Stimulated activated naive CD8-positive, alpha-beta T cell treated with anti-CD3 and anti-CD28 coated beads, Interleukin-15, amount 100 ng/mL, for 72 hours (primary cell): ENCODE results near the gene POLR2E.

Experiments used
- ATAC-seq: fragments of 150-1000 bp; cut with Tn5 transposase; 2 replicates; pipeline ENCODE4 v1.10.0; 2021; ENCODE audit warnings: mild to moderate bottlenecking, moderate library complexity
- DNase-seq, 2 donors: peaks; one replicate each; pipeline ENCODE4 v3.0.0; 2021 to 2022
- H3K27ac Mint-ChIP-seq, 2 donors: one replicate each; pipeline ENCODE4 v1.8.0; 2022; ENCODE audit warnings: mild to moderate bottlenecking in 2 of 2, mixed read lengths in 2 of 2, moderate library complexity in 2 of 2
- H3K27me3 Mint-ChIP-seq: one replicate; pipeline ENCODE4 v1.8.0; 2022; ENCODE audit warnings: mixed read lengths
- H3K4me1 Mint-ChIP-seq: one replicate; pipeline ENCODE4 v1.8.0; 2022; ENCODE audit warnings: mild to moderate bottlenecking, mixed read lengths
- H3K4me3 Mint-ChIP-seq, 2 donors: one replicate each; pipeline ENCODE4 v1.8.0; 2022; ENCODE audit warnings: mild to moderate bottlenecking in 2 of 2, mixed read lengths in 2 of 2, moderate library complexity in 1 of 2
- H3K9me3 Mint-ChIP-seq, 2 donors: one replicate each; pipeline ENCODE4 v1.8.0; 2022; ENCODE audit warnings: mixed read lengths in 2 of 2

The POLR2E gene

GRCh38 chr19:1093811-1094553, 1.2 kb downstream of the POLR2E start:
- DNase-seq = no peak
- ATAC-seq = no peak
- Mint-ChIP-seq H3K27ac (peak overlapping the region; percentile 7 to 97), H3K27me3 (no peaks in the 10 kb centered on the region), H3K9me3 (no peaks in the 10 kb centered on the region), H3K4me3 (peak overlapping the region; percentile 92), H3K4me1 (peaks cover 86% of the 10 kb centered on the region)

- peak overlapping the region; percentile 92 for H3K4me3 Mint-ChIP-seq
- peak overlapping the region; percentile 78 to 93 for H3K27ac Mint-ChIP-seq
- H3K9me3 Mint-ChIP-seq = no peaks in the 10 kb centered on the region
- H3K4me1 Mint-ChIP-seq = peaks cover 86% of the 10 kb centered on the region
- H3K27me3 Mint-ChIP-seq = no peaks in the 10 kb centered on the region
- no peak for ATAC-seq
- no peak for DNase-seq
Observed at GRCh38 chr19:1093330-1093729, 1.8 kb downstream of the POLR2E start.

DNA sequence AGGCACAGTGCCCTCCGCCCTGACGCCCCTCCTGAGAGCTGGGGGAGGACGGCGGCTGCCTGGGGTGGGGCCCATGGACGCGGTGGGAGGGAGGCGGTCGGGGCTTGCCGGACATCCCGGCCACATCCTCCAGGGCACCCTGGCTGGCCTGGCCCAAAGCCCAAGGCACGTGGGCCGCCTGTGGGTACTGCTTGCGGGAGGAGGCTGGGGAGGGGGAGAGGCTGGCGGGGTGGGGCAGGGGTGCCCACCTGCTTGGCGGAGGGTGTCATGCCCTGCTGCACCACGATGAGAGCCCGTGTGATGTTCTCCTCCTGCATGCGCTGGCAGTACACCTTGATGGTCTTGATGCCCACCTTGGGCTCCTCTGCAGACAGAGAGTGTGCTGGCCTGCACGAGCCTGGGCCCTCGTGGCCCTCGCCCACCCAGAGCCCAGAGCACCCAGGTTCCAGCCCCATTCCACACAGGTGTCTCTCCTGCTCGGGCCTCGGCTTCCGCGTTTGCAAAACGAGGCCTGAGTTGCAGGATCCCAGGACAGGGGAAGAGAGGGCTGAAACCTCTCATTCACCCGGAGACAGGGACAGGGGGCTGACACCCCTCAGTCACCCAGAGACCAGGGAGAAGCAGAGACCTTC, 3.5 kb downstream of the POLR2E start:
- Mint-ChIP-seq H3K4me1 (peaks cover 96% of the 10 kb centered on the region), H3K9me3 (no peaks in the 10 kb centered on the region), H3K4me3 (peak overlapping the region; percentile 61 to 82), H3K27me3 (no peaks in the 10 kb centered on the region), H3K27ac (peak overlapping the region in 1 of 2 donors; percentile 98)
- ATAC-seq = no peak
- DNase-seq = no peak

GRCh38 chr19:1090731-1091543, 4.2 kb downstream of the POLR2E start:
- Mint-ChIP-seq H3K27me3 (no peaks in the 10 kb centered on the region), H3K4me1 (peaks cover 96% of the 10 kb centered on the region), H3K27ac (peak overlapping the region in 1 of 2 donors; percentile 98), H3K9me3 (no peaks in the 10 kb centered on the region), H3K4me3 (peak overlapping the region; percentile 61 to 82)
- peak; percentile 41 for ATAC-seq
- DNase-seq = peak; percentile 69 to 73

GRCh38 chr19:1089891-1090290, 5.3 kb downstream of the POLR2E start:
- ATAC-seq = peak; percentile 68

GRCh38 chr19:1089126-1089771, 5.9 kb downstream of the POLR2E start:
- Mint-ChIP-seq H3K4me3 (peak overlapping the region in 1 of 2 donors; percentile 56), H3K4me1 (peaks cover 100% of the 10 kb centered on the region), H3K9me3 (no peaks in the 10 kb centered on the region), H3K27me3 (no peaks in the 10 kb centered on the region), H3K27ac (peak overlapping the region in 1 of 2 donors; percentile 94)
- DNase-seq = no peak
- ATAC-seq = no peak

More at GRCh38 chr19:1089891-1090290, 5.3 kb downstream of the POLR2E start:
- peak in 1 of 2 donors; percentile 81 for DNase-seq
- H3K27ac Mint-ChIP-seq = peak overlapping the region in 1 of 2 donors; percentile 94
- H3K4me1 Mint-ChIP-seq = peaks cover 98% of the 10 kb centered on the region
- H3K27me3 Mint-ChIP-seq = no peaks in the 10 kb centered on the region
- peak overlapping the region; percentile 56 to 61 for H3K4me3 Mint-ChIP-seq
- no peaks in the 10 kb centered on the region for H3K9me3 Mint-ChIP-seq

- H3K4me1 Mint-ChIP-seq = peaks cover 100% of the 10 kb centered on the region
- peak; percentile 6 for ATAC-seq
Observed at GRCh38 chr19:1088416-1089010, 6.7 kb downstream of the POLR2E start.

DNA sequence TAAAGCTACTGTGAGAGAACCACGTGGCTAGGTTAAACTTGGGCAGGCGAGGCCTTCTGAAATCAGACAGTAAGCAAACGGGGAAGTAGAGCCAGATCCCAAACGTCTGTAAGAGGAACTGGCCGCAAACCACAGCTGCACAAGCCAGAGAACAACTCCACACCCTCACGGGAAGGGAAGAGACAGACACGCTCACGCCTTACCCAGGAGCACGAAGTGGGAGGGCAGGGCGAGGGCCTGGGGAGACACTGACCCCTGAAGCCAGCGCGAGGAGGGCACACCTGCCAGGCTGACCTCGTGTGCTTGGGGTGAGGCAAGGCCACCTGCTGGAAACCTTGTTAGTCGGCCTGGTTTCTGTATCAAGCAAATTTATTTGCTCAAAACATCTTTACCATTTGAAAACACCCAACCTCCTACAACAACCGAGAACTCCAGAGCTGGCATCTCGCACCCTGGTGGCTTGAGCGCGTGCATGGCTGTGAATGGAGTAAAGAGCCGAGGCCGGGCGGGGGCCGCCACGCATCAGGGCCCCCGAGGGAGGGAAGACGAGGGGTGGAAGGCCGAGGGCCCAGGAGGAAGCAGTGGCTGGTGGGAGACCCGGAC, 7.3 kb downstream of the POLR2E start:
- H3K27ac Mint-ChIP-seq = peak overlapping the region; percentile 87 to 94
- peak overlapping the region; percentile 56 to 60 for H3K4me3 Mint-ChIP-seq
- no peak for DNase-seq
- ATAC-seq = peak; percentile 19
- H3K4me1 Mint-ChIP-seq = peaks cover 100% of the 10 kb centered on the region
- H3K9me3 Mint-ChIP-seq = no peaks in the 10 kb centered on the region
- H3K27me3 Mint-ChIP-seq = no peaks in the 10 kb centered on the region

More at GRCh38 chr19:1088416-1089010, 6.7 kb downstream of the POLR2E start:
- no peak for DNase-seq
- Mint-ChIP-seq H3K9me3 (no peaks in the 10 kb centered on the region), H3K27ac (peak overlapping the region in 1 of 2 donors; percentile 94), H3K4me3 (peak overlapping the region; percentile 29 to 56), H3K27me3 (no peaks in the 10 kb centered on the region)

GRCh38 chr19:1086613-1087012, 8.6 kb downstream of the POLR2E start:
- no peaks in the 10 kb centered on the region for H3K9me3 Mint-ChIP-seq
- H3K4me1 Mint-ChIP-seq = peaks cover 99% of the 10 kb centered on the region

GRCh38 chr19:1085676-1086442, 9.3 kb downstream of the POLR2E start:
- H3K27me3 Mint-ChIP-seq = no peaks in the 10 kb centered on the region
- H3K9me3 Mint-ChIP-seq = no peaks in the 10 kb centered on the region
- H3K27ac Mint-ChIP-seq = peak overlapping the region in 1 of 2 donors; percentile 93
- H3K4me3 Mint-ChIP-seq = peak overlapping the region in 1 of 2 donors; percentile 29
- no peak for DNase-seq
- ATAC-seq = no peak
- peaks cover 99% of the 10 kb centered on the region for H3K4me1 Mint-ChIP-seq

More at GRCh38 chr19:1086613-1087012, 8.6 kb downstream of the POLR2E start:
- ATAC-seq (no peak), DNase-seq (no peak)
- Mint-ChIP-seq H3K27ac (peak overlapping the region in 1 of 2 donors; percentile 91), H3K4me3 (peak overlapping the region in 1 of 2 donors; percentile 13), H3K27me3 (no peaks in the 10 kb centered on the region)

GRCh38 chr19:1085053-1085658, 10.0 kb downstream of the POLR2E start:
- no peaks in the 10 kb centered on the region for H3K9me3 Mint-ChIP-seq
- peak overlapping the region in 1 of 2 donors; percentile 93 for H3K27ac Mint-ChIP-seq
- H3K4me3 Mint-ChIP-seq = peak overlapping the region in 1 of 2 donors; percentile 29
- no peaks in the 10 kb centered on the region for H3K27me3 Mint-ChIP-seq
- ATAC-seq (no peak), DNase-seq (no peak)
- H3K4me1 Mint-ChIP-seq = peaks cover 99% of the 10 kb centered on the region

DNA sequence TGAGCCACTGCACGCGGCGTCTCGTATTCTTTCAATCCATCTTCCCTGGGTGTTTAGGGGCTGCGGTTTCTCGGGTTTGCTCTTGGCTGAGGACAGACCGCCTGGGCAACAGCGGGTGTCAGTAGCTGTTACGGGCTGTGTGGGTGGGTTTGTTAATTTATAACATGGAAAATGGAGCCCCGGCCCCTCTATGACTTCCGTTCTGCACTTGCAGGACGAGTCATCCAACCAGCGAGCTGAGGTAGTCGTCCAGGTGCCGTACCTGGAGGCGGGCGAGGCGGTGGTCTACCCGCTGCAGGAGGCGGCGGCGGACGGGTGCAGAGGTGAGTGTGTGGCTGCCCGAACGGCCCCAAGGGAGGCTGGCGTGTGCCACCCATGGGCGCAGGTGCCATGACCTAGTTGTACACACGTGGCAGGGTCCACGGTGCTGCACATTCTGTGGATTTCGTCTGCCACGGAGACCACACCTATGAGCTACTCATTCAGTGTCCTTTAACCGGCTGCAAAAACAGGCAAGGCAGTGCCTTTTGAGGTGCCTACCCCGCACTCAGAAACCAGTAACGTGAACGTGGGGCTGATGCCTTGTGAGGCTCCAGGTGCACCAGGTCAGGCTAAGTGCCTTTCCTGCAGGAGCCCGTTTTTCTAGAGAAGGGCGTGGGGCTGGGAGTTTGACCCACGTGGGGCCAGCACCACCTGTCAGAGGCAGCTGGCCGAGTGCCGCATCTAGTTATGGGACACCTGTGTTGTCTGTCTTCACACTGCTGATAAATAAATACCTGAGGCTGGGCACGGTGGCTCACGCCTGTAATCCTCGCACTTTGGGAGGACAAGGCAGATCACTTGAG, 10.9 kb downstream of the POLR2E start:
- Mint-ChIP-seq H3K27ac (peak overlapping the region in 1 of 2 donors; percentile 96), H3K27me3 (no peaks in the 10 kb centered on the region), H3K9me3 (no peaks in the 10 kb centered on the region), H3K4me3 (peak overlapping the region in 1 of 2 donors; percentile 37), H3K4me1 (peaks cover 99% of the 10 kb centered on the region)
- peak in 1 of 2 donors; percentile 35 for DNase-seq
- no peak for ATAC-seq
